BE2C (cell line): Measurements from ENCODE around the gene SLC25A10.

ENCODE experiments used
- DNase-seq: peaks from one replicate; pipeline ENCODE4 v3.0.0-alpha.2; 2020
- H3K27me3 ChIP-seq: fragments of 250-450 bp; sonication (Bioruptor Pico); 2 replicates; pipeline ENCODE4 v1.5.1; 2020; ENCODE audit warnings: mild to moderate bottlenecking
- H3K36me3 ChIP-seq: fragments of 250-450 bp; sonication (Bioruptor Pico); 2 replicates; pipeline ENCODE4 v1.5.1; 2020; ENCODE audit warnings: mild to moderate bottlenecking
- H3K4me1 ChIP-seq: fragments of 250-450 bp; sonication (Bioruptor Pico); 2 replicates; pipeline ENCODE4 v1.5.1; 2020
- H3K4me3 ChIP-seq: 2 replicates; pipeline ENCODE4 v1.5.1; 2011; ENCODE audit warnings: low read depth, low read length
- H3K9me3 ChIP-seq: fragments of 250-450 bp; sonication (Bioruptor Pico); 2 replicates; pipeline ENCODE4 v1.5.1; 2020
- TF ChIP-seq, protein P1 (sequence below): IDR thresholded peaks from 2 replicates; pipeline ENCODE4 v1.5.1; 2012; ENCODE audit warnings: mild to moderate bottlenecking, low read depth, low read length

Gene SLC25A10

DNA sequence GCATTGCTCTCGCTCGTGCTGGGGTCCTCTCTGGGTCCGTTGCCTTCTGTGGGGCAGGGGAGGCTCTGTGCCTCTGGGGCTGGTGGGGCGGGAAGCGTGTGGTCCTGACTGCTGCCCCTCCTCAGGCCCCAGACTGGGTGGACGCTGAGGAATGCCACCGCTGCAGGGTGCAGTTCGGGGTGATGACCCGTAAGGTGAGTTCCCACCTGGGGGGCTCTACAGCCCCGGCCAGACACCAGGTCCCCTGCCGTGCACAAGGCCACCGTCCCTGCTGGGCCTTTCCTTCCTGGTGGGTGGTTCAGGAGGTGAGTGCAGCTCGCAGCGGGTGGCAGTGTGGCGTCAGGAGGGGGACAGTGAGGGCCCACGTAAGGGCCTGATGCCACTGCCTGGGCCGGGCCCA, 21.5 kb upstream of the SLC25A10 start:
- H3K4me1 ChIP-seq = no peaks in the 10 kb centered on the region
- H3K27me3 ChIP-seq = no peaks in the 10 kb centered on the region
- no peak overlapping the region for H3K4me3 ChIP-seq
- H3K9me3 ChIP-seq = no peaks in the 10 kb centered on the region
- TF ChIP-seq, protein P1, sequence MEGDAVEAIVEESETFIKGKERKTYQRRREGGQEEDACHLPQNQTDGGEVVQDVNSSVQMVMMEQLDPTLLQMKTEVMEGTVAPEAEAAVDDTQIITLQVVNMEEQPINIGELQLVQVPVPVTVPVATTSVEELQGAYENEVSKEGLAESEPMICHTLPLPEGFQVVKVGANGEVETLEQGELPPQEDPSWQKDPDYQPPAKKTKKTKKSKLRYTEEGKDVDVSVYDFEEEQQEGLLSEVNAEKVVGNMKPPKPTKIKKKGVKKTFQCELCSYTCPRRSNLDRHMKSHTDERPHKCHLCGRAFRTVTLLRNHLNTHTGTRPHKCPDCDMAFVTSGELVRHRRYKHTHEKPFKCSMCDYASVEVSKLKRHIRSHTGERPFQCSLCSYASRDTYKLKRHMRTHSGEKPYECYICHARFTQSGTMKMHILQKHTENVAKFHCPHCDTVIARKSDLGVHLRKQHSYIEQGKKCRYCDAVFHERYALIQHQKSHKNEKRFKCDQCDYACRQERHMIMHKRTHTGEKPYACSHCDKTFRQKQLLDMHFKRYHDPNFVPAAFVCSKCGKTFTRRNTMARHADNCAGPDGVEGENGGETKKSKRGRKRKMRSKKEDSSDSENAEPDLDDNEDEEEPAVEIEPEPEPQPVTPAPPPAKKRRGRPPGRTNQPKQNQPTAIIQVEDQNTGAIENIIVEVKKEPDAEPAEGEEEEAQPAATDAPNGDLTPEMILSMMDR = no peak
- DNase-seq = no peak
- peaks cover 93% of the 10 kb centered on the region for H3K36me3 ChIP-seq

DNA sequence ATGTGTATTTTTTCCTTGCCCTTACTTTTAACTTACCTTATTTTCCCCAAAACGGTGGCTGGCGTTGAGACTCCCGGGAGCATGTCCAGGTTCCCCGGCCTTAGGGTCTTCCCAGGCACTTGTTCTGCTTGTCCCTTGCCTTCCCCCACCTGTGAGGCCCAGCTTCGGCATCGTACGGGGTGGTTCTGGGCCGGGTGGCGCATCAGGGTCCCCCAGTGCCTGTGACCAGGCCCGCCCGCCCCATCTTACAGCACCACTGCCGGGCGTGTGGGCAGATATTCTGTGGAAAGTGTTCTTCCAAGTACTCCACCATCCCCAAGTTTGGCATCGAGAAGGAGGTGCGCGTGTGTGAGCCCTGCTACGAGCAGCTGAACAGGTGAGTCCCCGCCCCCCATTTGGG, 20.9 kb upstream of the SLC25A10 start:
- Histone ChIP-seq H3K27me3 (no peaks in the 10 kb centered on the region), H3K9me3 (no peaks in the 10 kb centered on the region), H3K4me1 (no peaks in the 10 kb centered on the region), H3K4me3 (no peak overlapping the region), H3K36me3 (peaks cover 95% of the 10 kb centered on the region)
- no peak for DNase-seq
- TF ChIP-seq, protein P1 = no peak

DNA sequence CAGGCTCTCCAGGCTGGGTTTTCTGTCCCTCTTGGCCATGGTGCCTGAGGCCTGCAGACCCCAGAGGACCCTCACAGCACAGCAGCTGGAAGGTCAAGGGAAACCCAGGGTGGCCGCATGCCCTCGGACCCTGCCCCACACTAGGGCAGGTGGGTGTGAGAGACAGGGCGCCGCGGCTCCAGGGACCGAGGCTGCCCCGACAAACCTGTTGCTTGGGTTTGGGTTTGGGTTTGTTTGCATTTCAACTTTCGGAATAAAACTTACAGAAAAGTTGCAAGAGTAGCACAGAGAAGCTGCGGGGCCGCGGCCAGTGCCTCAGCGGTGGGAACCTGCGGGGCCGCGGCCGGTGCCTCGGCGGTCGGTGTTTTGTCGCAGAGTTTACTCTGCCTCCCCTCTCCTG, 20.5 kb upstream of the SLC25A10 start:
- Histone ChIP-seq H3K4me3 (no peak overlapping the region), H3K36me3 (peaks cover 95% of the 10 kb centered on the region), H3K27me3 (no peaks in the 10 kb centered on the region), H3K9me3 (no peaks in the 10 kb centered on the region), H3K4me1 (no peaks in the 10 kb centered on the region)
- no peak for DNase-seq
- TF ChIP-seq, protein P1 = no peak

DNA sequence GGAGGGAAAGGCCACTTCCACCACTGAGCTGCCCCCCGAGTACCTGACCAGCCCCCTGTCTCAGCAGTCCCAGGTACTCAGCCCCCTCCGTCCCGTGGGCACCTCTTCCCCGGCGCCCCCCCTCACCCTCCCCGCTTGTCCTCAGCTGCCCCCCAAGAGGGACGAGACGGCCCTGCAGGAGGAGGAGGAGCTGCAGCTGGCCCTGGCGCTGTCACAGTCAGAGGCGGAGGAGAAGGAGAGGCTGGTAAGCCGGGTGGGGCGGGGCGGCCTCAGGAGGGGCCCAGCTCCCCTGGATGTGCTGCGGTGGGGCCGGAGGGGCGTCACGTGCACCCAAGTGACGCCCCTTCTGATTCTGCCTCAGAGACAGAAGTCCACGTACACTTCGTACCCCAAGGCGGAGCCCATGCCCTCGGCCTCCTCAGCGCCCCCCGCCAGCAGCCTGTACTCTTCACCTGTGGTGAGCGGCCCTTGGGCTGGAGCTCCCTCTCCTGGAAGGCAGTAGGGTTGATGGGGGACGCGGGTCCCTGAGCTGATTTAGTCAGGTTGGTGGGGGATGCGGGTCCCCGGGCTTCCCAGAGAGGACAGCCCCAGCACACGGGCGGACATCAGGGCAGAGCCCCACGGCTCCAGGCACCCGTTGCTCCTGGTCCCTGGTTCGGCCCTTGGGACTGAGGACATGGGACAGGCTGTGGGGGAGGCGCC, 18.4 kb upstream of the SLC25A10 start:
- Histone ChIP-seq H3K4me3 (no peak overlapping the region), H3K36me3 (peaks cover 92% of the 10 kb centered on the region), H3K27me3 (no peaks in the 10 kb centered on the region), H3K9me3 (no peaks in the 10 kb centered on the region), H3K4me1 (no peaks in the 10 kb centered on the region)
- DNase-seq = no peak
- TF ChIP-seq, protein P1 = 0 out of 2 replicates have a peak, but pooled peaks have one; percentile 12

DNA sequence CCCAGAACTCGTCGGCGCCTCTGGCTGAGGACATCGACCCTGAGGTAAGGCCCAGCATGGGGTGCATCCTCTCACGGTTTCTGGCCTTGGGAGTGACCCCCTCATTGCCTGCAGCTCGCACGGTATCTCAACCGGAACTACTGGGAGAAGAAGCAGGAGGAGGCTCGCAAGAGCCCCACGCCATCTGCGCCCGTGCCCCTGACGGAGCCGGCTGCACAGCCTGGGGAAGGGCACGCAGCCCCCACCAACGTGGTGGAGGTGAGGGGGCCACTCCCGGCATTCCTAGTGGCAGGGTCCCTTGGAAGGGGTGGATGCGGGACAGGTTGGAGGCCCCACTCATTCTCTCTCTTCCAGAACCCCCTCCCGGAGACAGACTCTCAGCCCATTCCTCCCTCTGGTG, 17.3 kb upstream of the SLC25A10 start:
- Histone ChIP-seq H3K4me1 (no peaks in the 10 kb centered on the region), H3K9me3 (no peaks in the 10 kb centered on the region), H3K27me3 (no peaks in the 10 kb centered on the region), H3K36me3 (peaks cover 81% of the 10 kb centered on the region), H3K4me3 (no peak overlapping the region)
- TF ChIP-seq, protein P1 = no peak
- DNase-seq = no peak

DNA sequence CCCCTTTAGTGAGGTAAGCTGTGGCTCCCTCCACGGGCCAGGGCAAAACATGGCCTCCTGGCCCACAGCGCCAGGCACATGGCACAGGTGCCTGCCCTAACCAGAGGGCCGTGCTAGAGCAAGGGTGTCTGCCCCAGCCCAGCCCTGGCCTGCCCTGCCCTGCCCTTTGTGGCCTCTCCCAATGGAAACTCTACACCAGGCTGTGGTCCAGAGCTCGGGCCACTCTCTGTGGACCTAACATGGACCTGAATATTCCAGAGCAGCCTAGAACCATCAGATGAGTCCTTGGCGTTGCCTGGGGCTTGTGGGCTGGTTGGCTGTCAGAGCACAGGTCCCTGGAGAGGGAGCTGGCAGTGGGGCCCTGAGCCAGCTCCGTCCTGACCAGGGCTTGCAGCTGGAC, 16.9 kb upstream of the SLC25A10 start:
- peaks cover 79% of the 10 kb centered on the region for H3K36me3 ChIP-seq
- TF ChIP-seq, protein P1 = no peak
- H3K4me3 ChIP-seq = no peak overlapping the region
- H3K9me3 ChIP-seq = no peaks in the 10 kb centered on the region
- no peaks in the 10 kb centered on the region for H3K4me1 ChIP-seq
- H3K27me3 ChIP-seq = no peaks in the 10 kb centered on the region
- DNase-seq = no peak
